ENCODE data around the gene CLPTM1L.
"Not testable (repeated sequence)": the region's sequence is repeated elsewhere in the genome, so short reads cannot be mapped to it uniquely, and the experiment has no call there.

CLPTM1L gene

GRCh38 chr5:1311439-1312055, 33.4 kb downstream of the CLPTM1L start:
- DNase-seq = no peak

- no peak for DNase-seq
These were observed 34.8 kb downstream of the CLPTM1L start for GRCh38 chr5:1310118-1310517.

- DNase-seq = no peak
These were observed 40.9 kb downstream of the CLPTM1L start for GRCh38 chr5:1304033-1304432.

- no peak for DNase-seq
These were observed 42.6 kb downstream of the CLPTM1L start for GRCh38 chr5:1302258-1302657.

- DNase-seq = no peak
These were observed 44.3 kb downstream of the CLPTM1L start for GRCh38 chr5:1300581-1301083.

GRCh38 chr5:1299961-1300360, 44.9 kb downstream of the CLPTM1L start:
- DNase-seq = no peak

GRCh38 chr5:1299511-1299850, 45.4 kb downstream of the CLPTM1L start:
- DNase-seq = no peak

GRCh38 chr5:1298723-1299510, 46.0 kb downstream of the CLPTM1L start:
- no peak for DNase-seq

GRCh38 chr5:1298067-1298551, 46.8 kb downstream of the CLPTM1L start:
- DNase-seq = no peak

- DNase-seq = no peak
These were observed 47.7 kb downstream of the CLPTM1L start for GRCh38 chr5:1297243-1297642.

GRCh38 chr5:1295650-1296037, 49.3 kb downstream of the CLPTM1L start:
- no peak for DNase-seq

- DNase-seq = peak; percentile 93
These were observed 49.9 kb downstream of the CLPTM1L start, which contains the start of gene TERT for GRCh38 chr5:1294835-1295649. Gene TERT, minus strand, starts transcription at chr5:1295068. Its CDS starts 79 bp downstream, at chr5:1294989.

- no peak for DNase-seq
These were observed 50.6 kb downstream of the CLPTM1L start for GRCh38 chr5:1294206-1294834.

- DNase-seq = no peak
These were observed 51.3 kb downstream of the CLPTM1L start for GRCh38 chr5:1293416-1294205.

GRCh38 chr5:1292846-1293415, 52.0 kb downstream of the CLPTM1L start:
- DNase-seq = no peak

GRCh38 chr5:1292139-1292538, 52.8 kb downstream of the CLPTM1L start:
- no peak for DNase-seq

- no peak for DNase-seq
These were observed 53.3 kb downstream of the CLPTM1L start for GRCh38 chr5:1291611-1292080.

GRCh38 chr5:1290956-1291355, 53.9 kb downstream of the CLPTM1L start:
- DNase-seq = not testable (repeated sequence)

GRCh38 chr5:1289559-1289958, 55.3 kb downstream of the CLPTM1L start:
- DNase-seq = not testable (repeated sequence)

- no peak for DNase-seq
These were observed 56.2 kb downstream of the CLPTM1L start for GRCh38 chr5:1288439-1289335.
